Breast epithelium (tissue), 4 donors: Measurements from ENCODE around the gene ATG10. TPM values are rescaled to one million over a fixed set of nuclear protein-coding genes. Genes with fewer than 3 reads are reported as not detected.
A peak's percentile ranks its signal among the peaks of the same experiment; 100 is the strongest.

Experiments
- DNase-seq, 2 donors: peaks; one replicate each; pipeline ENCODE4 v3.0.0-alpha.2; 2019; ENCODE audit warnings: low spot score in 2 of 2
- H3K27ac ChIP-seq, 2 donors: fragments of 200-600 bp; sonication (generic) in 1 of 2; one replicate each; pipeline ENCODE4 v1.5.1; 2016 to 2019; ENCODE audit warnings: mild to moderate bottlenecking in 1 of 2
- H3K27me3 ChIP-seq, 2 donors: fragments of 200-600 bp; sonication (generic) in 1 of 2; one replicate each; pipeline versions ENCODE4 v1.5.1 to v1.6.0; 2017 to 2019; ENCODE audit warnings: control low read depth in 1 of 2, mild to moderate bottlenecking in 1 of 2
- H3K36me3 ChIP-seq: fragments of 200-600 bp; one replicate; pipeline ENCODE4 v1.5.1; 2019
- H3K4me1 ChIP-seq, 2 donors: fragments of 200-600 bp; sonication (generic); one replicate each; pipeline ENCODE4 v1.5.1; 2016 to 2019; ENCODE audit warnings: control low read depth in 1 of 2
- H3K4me3 ChIP-seq, 3 donors: fragments of 200-600 bp; sonication (generic); 1 replicate in 2 of 3; 2 replicates in 1 of 3; pipeline ENCODE4 v1.5.1; 2016 to 2019; ENCODE audit warnings: mild to moderate bottlenecking in 3 of 3, moderate library complexity in 2 of 3
- H3K9me3 ChIP-seq, 2 donors: fragments of 200-600 bp; sonication (generic) in 1 of 2; one replicate each; pipeline ENCODE4 v1.5.1; 2016 to 2019; ENCODE audit warnings: control low read depth in 1 of 2
- CTCF ChIP-seq, 3 donors: fragments of 450-650 bp; IDR thresholded peaks; one replicate each; pipeline ENCODE4 v1.5.1; 2016 to 2017; ENCODE audit warnings: antibody characterized with exemption in 3 of 3, mild to moderate bottlenecking in 3 of 3, moderate library complexity in 3 of 3
- POLR2A ChIP-seq: fragments of 450-650 bp; IDR thresholded peaks from one replicate; pipeline ENCODE4 v1.6.1; 2016; ENCODE audit warnings: antibody characterized with exemption, mild to moderate bottlenecking, moderate library complexity
- POLR2AphosphoS5 ChIP-seq, 3 donors: sonication (generic); formaldehyde crosslinking; IDR thresholded peaks; one replicate each; pipeline ENCODE4 v1.6.1; 2017; ENCODE audit warnings: antibody characterized with exemption in 3 of 3
- intact Hi-C: fragments of 100-400 bp; cut with DNase I; formaldehyde crosslinking; loops from one replicate; pipeline ENCODE4 v1.15.1; 2023; ENCODE audit warnings: low total_unique reads
- total RNA-seq, 3 donors: library from RNA; depleted of rRNA; stranded (reverse); fragments of >200 nt; gene quantifications; one replicate each; pipeline ENCODE4 v1.1.0, GENCODE V29; 2016

Gene ATG10
- total RNA-seq = 1 to 10 TPM; 5.2 to 9.2 (median 6.6) TPM

GRCh38 chr5:81971712-81972491, at the start of gene ATG10:
Gene ATG10, plus strand, starts transcription at chr5:81972023. Its CDS starts 15,548 bp downstream, at chr5:81987571.
- TF ChIP-seq CTCF (IDR thresholded peaks at IDR 0.05) (no peak), POLR2AphosphoS5 (IDR thresholded peaks at IDR 0.05) (peak; percentile 85 to 99 (median 98)), POLR2A (peak; percentile 95)
- peak within 1 kb of the TSS; percentile 68 to 77 (median 74) for H3K4me3 ChIP-seq
- peak; percentile 87 for DNase-seq
- H3K27ac ChIP-seq = peak within 1 kb of the TSS; percentile 99 to 100
- no peaks in the 10 kb centered on the region for H3K4me1 ChIP-seq
- no peaks in the 10 kb centered on the region for H3K27me3 ChIP-seq
- intact Hi-C loops = loop anchor here (5.0 kb wide), 1 partner anchor 220 kb away; the partner anchor contains the start of gene SSBP2
- no peaks in the 10 kb centered on the region for H3K9me3 ChIP-seq
- H3K36me3 ChIP-seq = no peaks in the 10 kb centered on the region

- DNase-seq = no peak
- Histone ChIP-seq H3K4me3 (no peak overlapping the region), H3K4me1 (no peaks in the 10 kb centered on the region), H3K9me3 (peaks cover under 1 to 3% of the 10 kb centered on the region in 2 donors), H3K27ac (no peak overlapping the region), H3K27me3 (no peaks in the 10 kb centered on the region), H3K36me3 (no peaks in the 10 kb centered on the region)
- intact Hi-C loops = no loop called here
- TF ChIP-seq POLR2A = no peak
- TF ChIP-seq POLR2AphosphoS5 (IDR thresholded peaks at IDR 0.05) = no peak
- no peak for TF ChIP-seq CTCF (IDR thresholded peaks at IDR 0.05)
Observed at GRCh38 chr5:81922854-81923279, 49.0 kb upstream of the ATG10 start.

- no peaks in the 10 kb centered on the region for H3K27me3 ChIP-seq
- TF ChIP-seq CTCF (IDR thresholded peaks at IDR 0.05) = no peak
- no peak for TF ChIP-seq POLR2AphosphoS5 (IDR thresholded peaks at IDR 0.05)
- TF ChIP-seq POLR2A = no peak
- H3K27ac ChIP-seq = no peak overlapping the region
- H3K4me1 ChIP-seq = no peaks in the 10 kb centered on the region
- no peak for DNase-seq
- intact Hi-C loops = no loop called here
- H3K9me3 ChIP-seq = peaks cover 3 to 6% of the 10 kb centered on the region in 2 donors
- H3K36me3 ChIP-seq = no peaks in the 10 kb centered on the region
- H3K4me3 ChIP-seq = no peak overlapping the region
Observed at GRCh38 chr5:81924442-81924841, 47.4 kb upstream of the ATG10 start.

GRCh38 chr5:81925009-81925408, 46.8 kb upstream of the ATG10 start:
- TF ChIP-seq CTCF (IDR thresholded peaks at IDR 0.05) (no peak), POLR2AphosphoS5 (IDR thresholded peaks at IDR 0.05) (no peak), POLR2A (no peak)
- Histone ChIP-seq H3K9me3 (peaks cover 3 to 6% of the 10 kb centered on the region in 2 donors), H3K27me3 (no peaks in the 10 kb centered on the region), H3K4me3 (no peak overlapping the region), H3K27ac (no peak overlapping the region), H3K36me3 (no peaks in the 10 kb centered on the region), H3K4me1 (no peaks in the 10 kb centered on the region)
- intact Hi-C loops = no loop called here
- DNase-seq = no peak

- TF ChIP-seq POLR2AphosphoS5 (IDR thresholded peaks at IDR 0.05) (no peak), CTCF (IDR thresholded peaks at IDR 0.05) (no peak), POLR2A (no peak)
- intact Hi-C loops = no loop called here
- no peaks in the 10 kb centered on the region for H3K27me3 ChIP-seq
- peaks cover 0 to 6% of the 10 kb centered on the region in 2 donors for H3K9me3 ChIP-seq
- no peak overlapping the region for H3K4me3 ChIP-seq
- H3K36me3 ChIP-seq = no peaks in the 10 kb centered on the region
- no peak for DNase-seq
- no peak overlapping the region for H3K27ac ChIP-seq
- no peaks in the 10 kb centered on the region for H3K4me1 ChIP-seq
Observed at GRCh38 chr5:81925981-81926380, 45.8 kb upstream of the ATG10 start.
